Kidney (tissue), 14 donors: ENCODE measurements around the gene DCAF11. TPM values are rescaled to one million over a fixed set of nuclear protein-coding genes. Genes with fewer than 3 reads are reported as not detected.

Experiments
- DNase-seq, 5 donors: peaks; one replicate each; pipeline ENCODE4 v3.0.0-alpha.2; 2013 to 2020
- FAIRE-seq: peaks from 2 replicates; lab custom pipeline; 2012; peaks lifted over from hg19 to GRCh38; lab: Jason Lieb, UNC
- H3K27ac ChIP-seq, 2 donors: one replicate each; pipeline ENCODE4 v1.7.0; 2013; ENCODE audit warnings: low read depth in 2 of 2, low read length in 2 of 2, inconsistent platforms in 1 of 2
- H3K27me3 ChIP-seq: one replicate; pipeline ENCODE4 v1.7.1; 2013; ENCODE audit warnings: low read length, inconsistent platforms; ENCODE audit not compliant: control insufficient read depth, insufficient read depth
- H3K36me3 ChIP-seq, 3 donors: one replicate each; pipeline versions ENCODE4 v1.7.0 to v1.7.1; 2013; ENCODE audit warnings: low read length in 3 of 3, control low read depth in 1 of 3, inconsistent platforms in 1 of 3; ENCODE audit not compliant: insufficient read depth in 3 of 3, control insufficient read depth in 2 of 3
- H3K4me1 ChIP-seq, 3 donors: one replicate each; pipeline versions ENCODE4 v1.7.0 to v1.7.1; 2013; ENCODE audit warnings: low read length in 3 of 3, inconsistent platforms in 1 of 3, low read depth in 1 of 3; ENCODE audit not compliant: control insufficient read depth in 2 of 3, insufficient read depth in 2 of 3
- H3K4me3 ChIP-seq, 3 donors: one replicate each; pipeline versions ENCODE4 v1.7.0 to v1.8.1; 2013; ENCODE audit warnings: low read length in 3 of 3, control low read depth in 1 of 3, inconsistent platforms in 1 of 3
- H3K9ac ChIP-seq, 3 donors: one replicate each; pipeline versions ENCODE4 v1.7.0 to v1.7.1; 2013; ENCODE audit warnings: low read length in 3 of 3, control low read depth in 1 of 3, inconsistent platforms in 1 of 3
- H3K9me3 ChIP-seq, 3 donors: one replicate each; pipeline versions ENCODE4 v1.7.0 to v1.7.1; 2013; ENCODE audit warnings: low read length in 3 of 3, control low read depth in 1 of 3, inconsistent platforms in 1 of 3; ENCODE audit not compliant: control insufficient read depth in 2 of 3, insufficient read depth in 1 of 3
- CTCF ChIP-seq: IDR thresholded peaks from 3 replicates; pipeline ENCODE4 v1.5.1; 2012; ENCODE audit warnings: mild to moderate bottlenecking, moderate library complexity, borderline replicate concordance; ENCODE audit not compliant: insufficient read depth; ENCODE audit errors: extremely low read depth
- intact Hi-C: fragments of 100-400 bp; cut with DNase I; formaldehyde crosslinking; loops from one replicate; pipeline ENCODE4 v1.11.1; 2022
- microRNA-seq: library from miRNA; unstranded; fragments of <30 nt; microRNA quantifications from one replicate; pipeline ENCODE4 v1.2.0, GENCODE V29; 2020
- polyA plus RNA-seq: library from polyadenylated mRNA; stranded (reverse); fragments of 350-450 nt; fragmentation: Illumina TruSeq; extraction: RNeasy Lipid Tissue Mini Kit (QIAGEN cat#74804); gene quantifications from one replicate; pipeline ENCODE4 v1.2.3, GENCODE V29; 2014; ENCODE audit warnings: low read depth, low replicate concordance; ENCODE audit not compliant: insufficient read depth
- total RNA-seq: library from RNA; stranded (reverse); fragmentation: NEBNext Ultra II Directional; extraction: Animal tissue kit (Norgen Biotek cat#: 25700); gene quantifications from one replicate; pipeline ENCODE4 v1.2.1, GENCODE V29; 2021
- donor health status: control.
- donor health status: control.
- donor health status: control.
- donor health status: control.
- donor health status: control.
- donor health status: DM: yes; HTN: yes; CAD: no.
- donor health status: Normal renal cell carcinoma (clear cell type).

Gene DCAF11
- total and polyA plus RNA-seq, 2 donors from 2014 or later: 69.4 to 81.1 TPM

- Histone ChIP-seq H3K9ac (peak within 1 kb of the TSS in 2 of 3 donors; percentile 15 to 48), H3K27ac (peak within 1 kb of the TSS; percentile 11 to 28), H3K27me3 (no peaks in the 10 kb centered on the region), H3K36me3 (peaks cover 0 to 6% (median 4%) of the 10 kb centered on the region in 3 donors), H3K4me3 (peak within 1 kb of the TSS; percentile 44 to 69 (median 48)), H3K4me1 (peaks cover 0 to 3% (median 0%) of the 10 kb centered on the region in 3 donors), H3K9me3 (no peaks in the 10 kb centered on the region)
- TF ChIP-seq CTCF: no peak
- DNase-seq: peak; percentile 95 to 99 (median 99)
- no peak for FAIRE-seq
- intact Hi-C loops: no loop called here
These were observed 57.1 kb downstream of the DCAF11 start, which contains the start of gene REC8 for GRCh38 chr14:24171422-24172260. REC8 (plus strand) TSS chr14:24172080; CDS start chr14:24172553, 473 bp downstream.

DNA sequence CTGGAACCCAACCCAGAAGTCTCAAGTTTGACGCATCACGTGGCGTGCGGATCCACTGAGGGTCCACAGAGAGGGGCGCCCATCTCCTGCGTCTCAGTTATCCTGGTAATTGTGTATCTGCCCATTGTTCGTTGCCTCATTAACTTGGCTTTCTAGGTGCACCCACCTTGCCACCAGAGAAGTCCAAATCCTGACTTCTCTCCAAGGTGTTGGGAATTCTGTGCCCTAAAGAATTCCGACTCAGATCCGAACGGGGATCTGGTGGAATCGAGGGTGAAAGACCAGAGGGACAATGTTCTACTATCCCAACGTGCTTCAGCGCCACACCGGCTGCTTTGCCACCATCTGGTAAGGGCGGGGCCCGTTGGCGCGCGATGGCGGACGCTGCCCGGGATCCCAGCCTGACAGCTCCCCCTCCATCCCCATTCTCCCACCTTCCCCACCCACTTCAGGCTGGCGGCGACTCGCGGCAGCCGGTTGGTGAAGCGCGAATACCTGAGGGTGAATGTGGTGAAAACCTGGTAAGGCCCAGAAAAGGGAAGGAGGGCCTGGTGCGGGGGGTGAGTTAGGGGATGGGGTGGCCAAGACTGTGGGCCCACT is 57.8 kb downstream of the DCAF11 start:
- peak overlapping the region in 2 of 3 donors; percentile 15 to 48 for H3K9ac ChIP-seq
- no peak for TF ChIP-seq CTCF
- DNase-seq (peak in 2 of 5 donors; percentile 52 to 72), FAIRE-seq (no peak)
- H3K27me3 ChIP-seq: no peaks in the 10 kb centered on the region
- peak overlapping the region; percentile 44 to 69 (median 48) for H3K4me3 ChIP-seq
- H3K4me1 ChIP-seq: peaks cover 0 to 3% (median 0%) of the 10 kb centered on the region in 3 donors
- H3K9me3 ChIP-seq: no peaks in the 10 kb centered on the region
- intact Hi-C loops: no loop called here
- H3K36me3 ChIP-seq: peaks cover 0 to 4% (median 4%) of the 10 kb centered on the region in 3 donors
- peak overlapping the region in 1 of 2 donors; percentile 28 for H3K27ac ChIP-seq

DNA sequence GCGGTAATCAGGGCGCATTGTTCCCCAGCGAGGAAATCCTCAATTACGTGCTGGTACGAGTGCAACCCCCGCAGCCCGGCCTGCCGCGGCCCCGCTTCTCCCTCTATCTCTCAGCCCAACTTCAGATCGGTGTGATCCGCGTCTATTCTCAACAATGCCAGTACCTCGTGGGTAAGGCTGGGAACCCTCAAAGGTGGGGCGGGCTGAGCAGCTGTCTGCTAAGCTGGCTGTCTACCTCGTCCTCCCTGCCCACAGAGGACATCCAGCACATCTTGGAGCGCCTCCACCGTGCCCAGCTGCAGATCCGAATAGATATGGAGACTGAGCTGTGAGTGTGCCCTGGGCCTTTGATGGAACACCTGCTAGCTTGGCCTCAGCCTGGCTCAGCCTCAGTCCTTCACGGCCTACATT is 58.3 kb downstream of the DCAF11 start:
- Histone ChIP-seq H3K4me3 (peak overlapping the region in 2 of 3 donors; percentile 44 to 69), H3K36me3 (no peaks in the 10 kb centered on the region), H3K27me3 (no peaks in the 10 kb centered on the region), H3K4me1 (peaks cover 0 to 3% (median 0%) of the 10 kb centered on the region in 3 donors), H3K27ac (no peak overlapping the region), H3K9ac (no peak overlapping the region), H3K9me3 (no peaks in the 10 kb centered on the region)
- intact Hi-C loops: no loop called here
- no peak for FAIRE-seq
- DNase-seq: peak in 1 of 5 donors; percentile 67
- no peak for TF ChIP-seq CTCF

Small RNA genes lying within 50 kb of the gene (microRNA-seq; reads per million reads assigned to microRNA genes)
- gene MIR7703: not detected

Other genes with a start within 250 kb of the DCAF11 start
- gene DHRS4, start 161.0 kb upstream of the DCAF11 start, total RNA-seq: 23.4 TPM
- gene DHRS4, start 161.0 kb upstream of the DCAF11 start, polyA plus RNA-seq: 247 TPM
- gene DHRS4L2, start 125.8 kb upstream of the DCAF11 start, total RNA-seq: 20.7 TPM
- 463 TPM for gene DHRS4L2, start 125.8 kb upstream of the DCAF11 start, polyA plus RNA-seq
- gene CARMIL3, start 62.8 kb upstream of the DCAF11 start, total RNA-seq: 1.4 TPM
- gene CARMIL3, start 62.8 kb upstream of the DCAF11 start, polyA plus RNA-seq: 1.5 TPM
- gene CPNE6, start 43.2 kb upstream of the DCAF11 start, total RNA-seq: 0.19 TPM
- gene CPNE6, start 43.2 kb upstream of the DCAF11 start, polyA plus RNA-seq: 3.4 TPM
- gene PCK2, start 20.5 kb upstream of the DCAF11 start, total RNA-seq: 36.1 TPM
- gene PCK2, start 20.5 kb upstream of the DCAF11 start, polyA plus RNA-seq: 140 TPM
- gene NRL, start 172 bp downstream of the DCAF11 start, total RNA-seq: 4.9 TPM
- gene NRL, start 172 bp downstream of the DCAF11 start, polyA plus RNA-seq: 5.5 TPM
- gene FITM1, start 15.9 kb downstream of the DCAF11 start, total RNA-seq: 1.3 TPM
- gene FITM1, start 15.9 kb downstream of the DCAF11 start, polyA plus RNA-seq: 1.2 TPM
- 244 TPM for gene PSME1, start 21.4 kb downstream of the DCAF11 start, total RNA-seq
- 333 TPM for gene PSME1, start 21.4 kb downstream of the DCAF11 start, polyA plus RNA-seq
- gene EMC9, start 26.8 kb downstream of the DCAF11 start, total RNA-seq: 22.1 TPM
- gene EMC9, start 26.8 kb downstream of the DCAF11 start, polyA plus RNA-seq: 62.5 TPM
- 148 TPM for gene PSME2, start 31.8 kb downstream of the DCAF11 start, total RNA-seq
- 289 TPM for gene PSME2, start 31.8 kb downstream of the DCAF11 start, polyA plus RNA-seq
- 69.0 TPM for gene RNF31, start 32.7 kb downstream of the DCAF11 start, total RNA-seq
- gene RNF31, start 32.7 kb downstream of the DCAF11 start, polyA plus RNA-seq: 64.0 TPM
- gene IRF9, start 46.5 kb downstream of the DCAF11 start, total RNA-seq: 141 TPM
- 88.9 TPM for gene IRF9, start 46.5 kb downstream of the DCAF11 start, polyA plus RNA-seq
- 39.9 TPM for gene REC8, start 57.3 kb downstream of the DCAF11 start, total RNA-seq
- gene REC8, start 57.3 kb downstream of the DCAF11 start, polyA plus RNA-seq: 51.4 TPM
- 49.5 TPM for gene IPO4, start 74.0 kb downstream of the DCAF11 start, total RNA-seq
- 22.2 TPM for gene IPO4, start 74.0 kb downstream of the DCAF11 start, polyA plus RNA-seq
- 83.6 TPM for gene TM9SF1, start 80.7 kb downstream of the DCAF11 start, total RNA-seq
- gene TM9SF1, start 80.7 kb downstream of the DCAF11 start, polyA plus RNA-seq: 41.1 TPM
- gene TSSK4, start 90.9 kb downstream of the DCAF11 start, total RNA-seq: 0.38 TPM
- not detected for gene TSSK4, start 90.9 kb downstream of the DCAF11 start, polyA plus RNA-seq
- gene CHMP4A, start 98.7 kb downstream of the DCAF11 start, total RNA-seq: 65.1 TPM
- 72.2 TPM for gene CHMP4A, start 98.7 kb downstream of the DCAF11 start, polyA plus RNA-seq
- gene MDP1, start 101.3 kb downstream of the DCAF11 start, total RNA-seq: 22.8 TPM
- gene MDP1, start 101.3 kb downstream of the DCAF11 start, polyA plus RNA-seq: 55.4 TPM
- 145 TPM for gene NEDD8, start 117.6 kb downstream of the DCAF11 start, total RNA-seq
- gene NEDD8, start 117.6 kb downstream of the DCAF11 start, polyA plus RNA-seq: 439 TPM
- 75.0 TPM for gene GMPR2, start 118.2 kb downstream of the DCAF11 start, total RNA-seq
- 92.5 TPM for gene GMPR2, start 118.2 kb downstream of the DCAF11 start, polyA plus RNA-seq
- gene TINF2, start 127.8 kb downstream of the DCAF11 start, total RNA-seq: 99.4 TPM
- 57.0 TPM for gene TINF2, start 127.8 kb downstream of the DCAF11 start, polyA plus RNA-seq
- 13.1 TPM for gene TGM1, start 148.4 kb downstream of the DCAF11 start, total RNA-seq
- 4.5 TPM for gene TGM1, start 148.4 kb downstream of the DCAF11 start, polyA plus RNA-seq
- 33.9 TPM for gene RABGGTA, start 156.8 kb downstream of the DCAF11 start, total RNA-seq
- gene RABGGTA, start 156.8 kb downstream of the DCAF11 start, polyA plus RNA-seq: 25.8 TPM
- gene DHRS1, start 185.0 kb downstream of the DCAF11 start, total RNA-seq: 32.7 TPM
- gene DHRS1, start 185.0 kb downstream of the DCAF11 start, polyA plus RNA-seq: 56.7 TPM
- 25.7 TPM for gene NOP9, start 185.1 kb downstream of the DCAF11 start, total RNA-seq
- 8.6 TPM for gene NOP9, start 185.1 kb downstream of the DCAF11 start, polyA plus RNA-seq
- gene CIDEB, start 193.2 kb downstream of the DCAF11 start, total RNA-seq: 22.4 TPM
- gene CIDEB, start 193.2 kb downstream of the DCAF11 start, polyA plus RNA-seq: 49.7 TPM
- 9.2 TPM for gene LTB4R2, start 195.4 kb downstream of the DCAF11 start, total RNA-seq
- 0.67 TPM for gene LTB4R2, start 195.4 kb downstream of the DCAF11 start, polyA plus RNA-seq
- gene LTB4R, start 196.7 kb downstream of the DCAF11 start, total RNA-seq: 9.3 TPM
- gene LTB4R, start 196.7 kb downstream of the DCAF11 start, polyA plus RNA-seq: 4.6 TPM
- 57.5 TPM for gene ADCY4, start 220.3 kb downstream of the DCAF11 start, total RNA-seq
- 19.2 TPM for gene ADCY4, start 220.3 kb downstream of the DCAF11 start, polyA plus RNA-seq
- 19.5 TPM for gene RIPK3, start 225.2 kb downstream of the DCAF11 start, total RNA-seq
- 5.1 TPM for gene RIPK3, start 225.2 kb downstream of the DCAF11 start, polyA plus RNA-seq